Measurements from ENCODE around the gene FOXP1.

The FOXP1 gene

GRCh38 chr3:71060536-71060935 is 523.0 kb downstream of the FOXP1 start:
- DNase-seq (ENCODE audit: low read depth in 2 of 2): no peak

GRCh38 chr3:71057526-71057894 is 526.0 kb downstream of the FOXP1 start:
- DNase-seq (ENCODE audit: low read depth in 2 of 2): no peak

GRCh38 chr3:71056327-71056726 is 527.2 kb downstream of the FOXP1 start:
- no peak for DNase-seq (ENCODE audit: low read depth in 2 of 2)

- no peak for DNase-seq (ENCODE audit: low read depth in 2 of 2)
Observed at GRCh38 chr3:71055257-71056001, 528.1 kb downstream of the FOXP1 start.

- no peak for DNase-seq (ENCODE audit: low read depth in 2 of 2)
Observed at GRCh38 chr3:71054312-71054711, 529.2 kb downstream of the FOXP1 start.

- DNase-seq (ENCODE audit: low read depth in 2 of 2): no peak
Observed at GRCh38 chr3:71053495-71053894, 530.0 kb downstream of the FOXP1 start.

GRCh38 chr3:71052716-71053115 is 530.8 kb downstream of the FOXP1 start:
- DNase-seq (ENCODE audit: low read depth in 2 of 2): no peak

GRCh38 chr3:71051893-71052687 is 531.4 kb downstream of the FOXP1 start:
- DNase-seq (ENCODE audit: low read depth in 2 of 2): no peak

- no peak for DNase-seq (ENCODE audit: low read depth in 2 of 2)
Observed at GRCh38 chr3:71051259-71051595, 532.3 kb downstream of the FOXP1 start.

- no peak for DNase-seq (ENCODE audit: low read depth in 2 of 2)
Observed at GRCh38 chr3:71050538-71051258, 532.8 kb downstream of the FOXP1 start.

GRCh38 chr3:71050166-71050537 is 533.4 kb downstream of the FOXP1 start:
- DNase-seq (ENCODE audit: low read depth in 2 of 2): no peak

- DNase-seq (ENCODE audit: low read depth in 2 of 2): no peak
Observed at GRCh38 chr3:71048948-71049347, 534.6 kb downstream of the FOXP1 start.

GRCh38 chr3:71047616-71048531 is 535.7 kb downstream of the FOXP1 start:
- no peak for DNase-seq (ENCODE audit: low read depth in 2 of 2)

GRCh38 chr3:71046791-71047190 is 536.7 kb downstream of the FOXP1 start:
- no peak for DNase-seq (ENCODE audit: low read depth in 2 of 2)

- no peak for DNase-seq (ENCODE audit: low read depth in 2 of 2)
Observed at GRCh38 chr3:71045917-71046282, 537.6 kb downstream of the FOXP1 start.

GRCh38 chr3:71045212-71045916 is 538.2 kb downstream of the FOXP1 start:
- DNase-seq (ENCODE audit: low read depth in 2 of 2): no peak

GRCh38 chr3:71042759-71043158 is 540.8 kb downstream of the FOXP1 start:
- no peak for DNase-seq (ENCODE audit: low read depth in 2 of 2)

- DNase-seq (ENCODE audit: low read depth in 2 of 2): no peak
Observed at GRCh38 chr3:71041371-71041770, 542.2 kb downstream of the FOXP1 start.

GRCh38 chr3:71039332-71039731 is 544.2 kb downstream of the FOXP1 start:
- no peak for DNase-seq (ENCODE audit: low read depth in 2 of 2)

- DNase-seq (ENCODE audit: low read depth in 2 of 2): no peak
Observed at GRCh38 chr3:71037775-71038174, 545.8 kb downstream of the FOXP1 start.

- DNase-seq (ENCODE audit: low read depth in 2 of 2): no peak
Observed at GRCh38 chr3:71035886-71036285, 547.6 kb downstream of the FOXP1 start.

All from stimulated activated CD8-positive, alpha-beta memory T cell treated with anti-CD3 and anti-CD28 coated beads, Interleukin-7, amount 100 ng/mL, for 4 hours (primary cell).